Measurements from ENCODE around the gene PLEKHG3. TPM values are rescaled to one million over a fixed set of nuclear protein-coding genes. Genes with fewer than 3 reads are reported as not detected.

PLEKHG3 gene
- total and polyA plus RNA-seq, 12 donors: 2.7 to 11.7 (median 8.9) TPM

- intact Hi-C loops (cut with DNase I): no loop called here
- TF ChIP-seq POLR2A (IDR thresholded peaks at IDR 0.05): no peak
- TF ChIP-seq CTCF (IDR thresholded peaks at IDR 0.05): no peak
- Histone ChIP-seq H3K36me3 (replicated peaks in 1 of 2) (peaks cover 0 to 5% of the 10 kb centered on the region in 2 donors), H3K9me3 (replicated peaks in 1 of 3) (no peaks in the 10 kb centered on the region), H3K27ac (no peak overlapping the region), H3K4me1 (replicated peaks in 1 of 2) (no peaks in the 10 kb centered on the region), H3K27me3 (no peaks in the 10 kb centered on the region), H3K4me3 (no peak overlapping the region)
- 85 to 91% (median 89%) methylated on average over 15 to 28 of the region's 28 CpGs for WGBS, 4 donors
- DNase-seq: no peak
Observed at GRCh38 chr14:64736271-64737169, 32.3 kb downstream of the PLEKHG3 start.

- Histone ChIP-seq H3K27me3 (no peaks in the 10 kb centered on the region), H3K36me3 (replicated peaks in 1 of 2) (peaks cover 0 to 8% of the 10 kb centered on the region in 2 donors), H3K9me3 (replicated peaks in 1 of 3) (no peaks in the 10 kb centered on the region), H3K4me3 (no peak overlapping the region), H3K27ac (no peak overlapping the region), H3K4me1 (replicated peaks in 1 of 2) (no peaks in the 10 kb centered on the region)
- TF ChIP-seq POLR2A (IDR thresholded peaks at IDR 0.05) (no peak), CTCF (IDR thresholded peaks at IDR 0.05) (no peak)
- 89 to 97% (median 91%) methylated on average over 15 to 17 of the region's 17 CpGs for WGBS, 4 donors
- DNase-seq: no peak
- intact Hi-C loops (cut with DNase I): no loop called here
Observed at GRCh38 chr14:64737391-64738280, 33.4 kb downstream of the PLEKHG3 start.

GRCh38 chr14:64738281-64738804, 34.1 kb downstream of the PLEKHG3 start:
- no peaks in the 10 kb centered on the region for H3K4me1 ChIP-seq (replicated peaks in 1 of 2)
- peaks cover 0 to 11% of the 10 kb centered on the region in 2 donors for H3K36me3 ChIP-seq (replicated peaks in 1 of 2)
- H3K9me3 ChIP-seq (replicated peaks in 1 of 3): no peaks in the 10 kb centered on the region
- no peak overlapping the region for H3K4me3 ChIP-seq
- no peak for TF ChIP-seq CTCF (IDR thresholded peaks at IDR 0.05)
- TF ChIP-seq POLR2A (IDR thresholded peaks at IDR 0.05): no peak
- intact Hi-C loops (cut with DNase I): no loop called here
- WGBS, 4 donors: 85 to 95% (median 88%) methylated on average over 6 to 9 of the region's 9 CpGs
- no peak overlapping the region for H3K27ac ChIP-seq
- no peak for DNase-seq
- no peaks in the 10 kb centered on the region for H3K27me3 ChIP-seq

- 95 to 100% (median 97%) methylated on average over 3 to 15 of the region's 15 CpGs for WGBS, 4 donors
Observed at GRCh38 chr14:64741200-64741599, 37.0 kb downstream of the PLEKHG3 start.

More at GRCh38 chr14:64741200-64741599, 37.0 kb downstream of the PLEKHG3 start:
- TF ChIP-seq CTCF (IDR thresholded peaks at IDR 0.05) (no peak), POLR2A (IDR thresholded peaks at IDR 0.05) (no peak)
- H3K9me3 ChIP-seq (replicated peaks in 1 of 3): no peaks in the 10 kb centered on the region
- no peak overlapping the region for H3K4me3 ChIP-seq
- H3K27me3 ChIP-seq: no peaks in the 10 kb centered on the region
- intact Hi-C loops (cut with DNase I): no loop called here
- no peak overlapping the region for H3K27ac ChIP-seq
- peaks cover 0 to 11% of the 10 kb centered on the region in 2 donors for H3K36me3 ChIP-seq (replicated peaks in 1 of 2)
- DNase-seq: no peak
- H3K4me1 ChIP-seq (replicated peaks in 1 of 2): no peaks in the 10 kb centered on the region
